Stimulated activated memory B cell treated with anti-CD40 and anti-IgM and Interleukin-4, amounts not matched to agents 10 μg/mL and 1 μg/mL and 100 μg/mL, for 72 hours (primary cell): Measurements from ENCODE around the gene ACSBG1.

Experiments used
- ATAC-seq: fragments of 150-1000 bp; cut with Tn5 transposase; 2 replicates; pipeline ENCODE4 v1.10.0; 2021
- H3K27ac Mint-ChIP-seq: one replicate; pipeline ENCODE4 v1.8.0; 2022; ENCODE audit warnings: mild to moderate bottlenecking, mixed read lengths
- H3K27me3 Mint-ChIP-seq: one replicate; pipeline ENCODE4 v1.8.0; 2022; ENCODE audit warnings: mixed read lengths
- H3K36me3 Mint-ChIP-seq: one replicate; pipeline ENCODE4 v1.8.0; 2022; ENCODE audit warnings: mixed read lengths
- H3K4me1 Mint-ChIP-seq: one replicate; pipeline ENCODE4 v1.8.0; 2022; ENCODE audit warnings: mixed read lengths
- H3K4me3 Mint-ChIP-seq: one replicate; pipeline ENCODE4 v1.8.0; 2022; ENCODE audit warnings: mild to moderate bottlenecking, moderate library complexity, mixed read lengths
- H3K9me3 Mint-ChIP-seq: one replicate; pipeline ENCODE4 v1.8.0; 2022; ENCODE audit warnings: mixed read lengths

ACSBG1 gene, protein sequence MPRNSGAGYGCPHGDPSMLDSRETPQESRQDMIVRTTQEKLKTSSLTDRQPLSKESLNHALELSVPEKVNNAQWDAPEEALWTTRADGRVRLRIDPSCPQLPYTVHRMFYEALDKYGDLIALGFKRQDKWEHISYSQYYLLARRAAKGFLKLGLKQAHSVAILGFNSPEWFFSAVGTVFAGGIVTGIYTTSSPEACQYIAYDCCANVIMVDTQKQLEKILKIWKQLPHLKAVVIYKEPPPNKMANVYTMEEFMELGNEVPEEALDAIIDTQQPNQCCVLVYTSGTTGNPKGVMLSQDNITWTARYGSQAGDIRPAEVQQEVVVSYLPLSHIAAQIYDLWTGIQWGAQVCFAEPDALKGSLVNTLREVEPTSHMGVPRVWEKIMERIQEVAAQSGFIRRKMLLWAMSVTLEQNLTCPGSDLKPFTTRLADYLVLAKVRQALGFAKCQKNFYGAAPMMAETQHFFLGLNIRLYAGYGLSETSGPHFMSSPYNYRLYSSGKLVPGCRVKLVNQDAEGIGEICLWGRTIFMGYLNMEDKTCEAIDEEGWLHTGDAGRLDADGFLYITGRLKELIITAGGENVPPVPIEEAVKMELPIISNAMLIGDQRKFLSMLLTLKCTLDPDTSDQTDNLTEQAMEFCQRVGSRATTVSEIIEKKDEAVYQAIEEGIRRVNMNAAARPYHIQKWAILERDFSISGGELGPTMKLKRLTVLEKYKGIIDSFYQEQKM

DNA sequence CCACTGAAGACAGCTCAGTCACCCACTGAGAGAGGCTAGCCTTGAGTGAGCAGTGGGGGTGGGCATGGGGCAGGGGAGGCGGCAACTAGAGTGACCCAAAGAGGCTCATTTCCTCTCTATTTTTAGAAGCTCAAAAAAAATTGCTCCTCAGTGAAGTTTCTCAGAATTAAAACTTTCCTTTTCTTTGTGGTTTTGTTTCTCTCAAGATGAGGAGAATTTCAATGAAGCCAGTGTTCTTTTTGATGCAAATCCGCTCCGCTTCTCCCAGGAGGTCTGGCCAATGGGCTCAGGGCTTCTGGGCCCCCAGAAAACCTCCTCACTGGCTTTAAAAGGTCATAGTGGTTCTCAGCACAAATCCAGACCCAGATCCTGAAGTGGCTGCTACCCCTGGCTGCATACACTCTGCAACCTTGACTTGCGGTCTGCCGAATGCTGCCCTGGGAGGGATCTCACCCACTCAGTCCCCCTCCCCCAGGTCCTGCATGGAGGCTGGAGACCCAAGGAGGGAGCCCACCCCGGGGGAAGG lies at the start of gene ACSBG1:
TSS of gene ACSBG1 (minus strand) at position 51 of the 526 bp plus-strand sequence. CDS start 64 bp downstream, outside the sequence.
- Mint-ChIP-seq H3K4me1 (no peaks in the 10 kb centered on the region), H3K9me3 (no peaks in the 10 kb centered on the region), H3K27ac (no peak within 1 kb of the TSS), H3K36me3 (no peaks in the 10 kb centered on the region), H3K27me3 (peaks cover 34% of the 10 kb centered on the region), H3K4me3 (no peak within 1 kb of the TSS)
- ATAC-seq, result no peak

DNA sequence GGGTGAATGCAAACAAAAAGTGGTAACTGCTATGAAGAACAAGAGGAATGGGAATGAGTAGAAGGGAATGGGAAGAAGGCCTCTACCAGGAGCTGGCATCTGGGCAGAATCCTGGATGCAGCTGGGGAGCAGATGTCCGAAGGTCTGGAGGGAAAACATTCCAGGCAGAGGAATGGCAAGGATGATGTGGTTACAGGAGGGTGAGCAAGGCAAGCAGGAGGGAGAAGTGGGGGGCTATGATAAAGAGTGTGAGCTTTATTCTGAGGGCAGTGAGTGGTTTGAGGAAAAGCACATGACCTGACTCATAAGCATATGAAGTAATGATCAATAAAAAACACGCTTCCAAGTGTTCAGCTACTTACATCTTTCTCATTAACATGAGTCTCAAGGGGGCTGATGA lies 48.0 kb upstream of the ACSBG1 start:
- H3K27me3 Mint-ChIP-seq, result no peaks in the 10 kb centered on the region
- H3K4me3 Mint-ChIP-seq, result no peak overlapping the region
- peaks cover 49% of the 10 kb centered on the region for H3K36me3 Mint-ChIP-seq
- no peak for ATAC-seq
- H3K9me3 Mint-ChIP-seq, result no peaks in the 10 kb centered on the region
- no peak overlapping the region for H3K27ac Mint-ChIP-seq
- H3K4me1 Mint-ChIP-seq, result no peaks in the 10 kb centered on the region

DNA sequence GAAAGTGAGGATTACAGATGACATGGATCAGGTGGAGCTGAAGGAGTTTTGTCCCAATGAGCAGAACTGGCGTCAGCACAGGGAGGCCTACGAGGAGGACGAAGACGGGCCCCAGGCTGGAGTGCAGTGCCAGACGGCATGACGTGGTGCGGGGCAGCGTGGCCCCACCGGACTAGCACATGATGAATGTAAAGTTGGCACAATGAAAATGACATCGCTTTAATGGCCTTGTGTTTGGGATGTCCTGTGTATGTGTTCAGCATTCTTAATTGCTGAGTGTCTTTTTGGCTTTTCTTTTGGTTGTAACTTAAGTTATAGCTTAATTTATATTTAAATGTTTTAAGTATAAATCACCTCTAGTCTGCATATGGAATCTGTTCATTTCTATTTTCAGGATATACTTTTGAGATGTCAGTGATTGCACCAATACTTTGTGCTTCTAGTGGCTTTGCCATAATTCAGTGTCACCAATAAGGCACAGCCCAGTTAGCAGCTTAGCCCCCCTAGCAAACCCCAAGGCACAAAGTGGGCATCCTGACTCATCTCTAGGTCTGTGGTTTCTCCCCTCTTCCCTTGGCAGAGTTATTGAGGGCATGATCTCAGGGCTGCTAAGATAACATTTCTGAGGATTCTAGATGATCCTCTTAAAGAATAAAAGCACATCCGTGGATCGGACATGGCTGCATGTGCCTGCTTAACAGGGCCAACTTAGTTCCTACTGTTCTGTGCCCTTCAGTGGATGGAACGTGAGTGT lies 46.1 kb upstream of the ACSBG1 start:
- Mint-ChIP-seq H3K27me3 (no peaks in the 10 kb centered on the region), H3K36me3 (peaks cover 33% of the 10 kb centered on the region), H3K27ac (no peak overlapping the region), H3K4me1 (no peaks in the 10 kb centered on the region), H3K4me3 (no peak overlapping the region), H3K9me3 (no peaks in the 10 kb centered on the region)
- ATAC-seq, result no peak

DNA sequence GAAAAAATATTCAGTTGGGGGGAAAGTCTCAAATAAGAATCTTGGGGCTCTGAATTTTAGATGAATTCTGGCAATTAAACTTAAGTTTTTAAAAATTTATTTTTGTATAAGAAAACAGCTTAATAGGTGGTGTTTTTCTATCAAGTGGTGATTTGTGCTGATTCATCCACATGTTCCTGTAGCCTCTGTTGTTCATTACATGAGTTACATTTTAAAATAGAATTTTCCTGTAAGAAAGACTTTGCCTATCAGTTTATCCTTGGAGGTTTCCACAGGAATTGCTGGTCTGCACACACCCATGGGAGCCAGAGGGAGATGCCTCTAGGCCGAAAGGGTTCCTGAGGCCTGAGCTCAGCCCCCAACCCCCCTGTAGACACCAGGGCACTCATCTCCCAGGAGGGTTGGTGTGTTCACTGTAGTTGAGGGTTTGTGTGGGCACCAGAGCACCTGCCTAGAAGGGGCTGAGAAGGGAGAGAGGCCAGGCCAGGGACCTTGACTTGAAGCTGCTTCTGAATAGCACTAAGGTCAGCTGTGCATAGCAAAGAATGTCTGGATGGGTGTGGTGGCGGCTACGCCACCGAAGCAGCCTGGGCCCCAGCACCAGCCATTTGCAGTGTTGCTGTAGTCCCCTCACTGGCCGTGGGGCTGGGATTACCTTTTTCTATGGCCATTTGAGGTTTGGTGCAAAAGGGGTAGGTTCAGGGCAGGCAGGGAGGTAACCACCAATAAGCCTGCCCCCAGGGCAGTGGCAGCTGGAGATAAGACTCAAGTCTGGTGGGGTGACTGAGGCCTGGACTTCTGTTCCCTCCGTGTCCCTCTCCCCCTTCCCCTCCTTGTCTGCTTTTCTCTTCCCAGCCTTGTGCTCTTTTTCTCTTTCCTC lies 41.9 kb upstream of the ACSBG1 start:
- Mint-ChIP-seq H3K27ac (no peak overlapping the region), H3K4me3 (no peak overlapping the region), H3K9me3 (no peaks in the 10 kb centered on the region), H3K27me3 (no peaks in the 10 kb centered on the region), H3K4me1 (no peaks in the 10 kb centered on the region), H3K36me3 (peaks cover 34% of the 10 kb centered on the region)
- no peak for ATAC-seq

DNA sequence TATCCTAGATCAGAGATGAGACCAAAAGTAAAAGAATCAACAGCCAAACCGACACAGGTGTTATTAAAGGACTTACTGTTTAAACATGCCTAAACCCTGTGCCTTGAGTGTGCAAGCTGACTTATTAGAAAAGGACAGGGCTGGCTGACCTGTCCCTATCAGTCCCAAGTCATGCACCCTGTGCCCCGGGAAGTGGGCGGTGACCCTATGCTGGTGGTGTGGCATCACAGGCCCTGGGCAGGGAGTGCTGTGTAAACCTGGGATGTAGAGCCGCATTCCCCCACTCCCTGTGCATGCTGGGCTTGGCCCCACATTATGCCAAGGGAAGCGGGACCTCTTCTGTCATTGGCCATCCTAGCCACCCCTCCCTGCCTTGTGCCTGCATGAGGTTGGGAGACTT lies 40.6 kb upstream of the ACSBG1 start:
- no peak overlapping the region for H3K4me3 Mint-ChIP-seq
- no peak overlapping the region for H3K27ac Mint-ChIP-seq
- no peak for ATAC-seq
- H3K27me3 Mint-ChIP-seq, result no peaks in the 10 kb centered on the region
- no peaks in the 10 kb centered on the region for H3K4me1 Mint-ChIP-seq
- no peaks in the 10 kb centered on the region for H3K9me3 Mint-ChIP-seq
- peaks cover 30% of the 10 kb centered on the region for H3K36me3 Mint-ChIP-seq

DNA sequence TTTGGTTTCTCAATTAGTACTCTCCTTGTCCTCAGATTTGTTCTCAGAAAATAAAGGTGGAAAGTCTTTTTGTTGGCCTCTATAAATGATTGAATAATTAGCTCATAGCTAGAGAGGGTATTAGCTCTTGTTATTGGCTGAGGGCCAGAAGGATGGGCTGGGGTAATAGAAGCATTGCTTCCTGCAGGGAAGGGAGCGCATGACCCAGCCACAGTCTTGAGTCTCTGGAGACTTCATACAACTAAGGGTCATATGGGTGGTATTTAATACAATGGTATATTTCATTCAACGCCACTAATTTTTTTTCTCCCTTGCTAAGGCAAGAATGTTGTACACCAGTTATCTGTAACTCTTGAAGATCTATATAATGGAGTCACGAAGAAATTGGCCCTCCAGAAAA lies 38.4 kb upstream of the ACSBG1 start:
- no peak for ATAC-seq
- H3K9me3 Mint-ChIP-seq, result no peaks in the 10 kb centered on the region
- no peaks in the 10 kb centered on the region for H3K27me3 Mint-ChIP-seq
- H3K4me1 Mint-ChIP-seq, result no peaks in the 10 kb centered on the region
- H3K36me3 Mint-ChIP-seq, result peaks cover 19% of the 10 kb centered on the region
- no peak overlapping the region for H3K27ac Mint-ChIP-seq
- no peak overlapping the region for H3K4me3 Mint-ChIP-seq

DNA sequence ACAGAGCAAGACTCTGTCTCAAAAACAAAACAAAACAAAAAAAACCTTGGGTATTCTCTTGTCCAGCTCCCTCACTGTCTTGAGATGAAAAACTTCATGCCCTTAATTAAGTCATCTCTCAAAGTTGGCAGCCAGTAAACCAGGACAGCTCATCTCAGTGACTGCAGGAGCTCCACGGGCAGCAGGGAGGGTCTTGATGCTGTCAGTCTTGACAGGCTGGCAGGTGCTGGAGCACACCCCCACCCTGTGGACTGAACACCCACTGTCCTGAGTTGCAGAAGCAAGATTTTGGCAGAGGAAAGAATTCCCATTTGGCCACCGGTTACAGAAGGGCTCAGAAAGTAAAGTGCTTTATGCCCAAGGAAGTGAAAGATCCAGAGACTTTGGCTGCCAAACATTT lies 38.0 kb upstream of the ACSBG1 start:
- Mint-ChIP-seq H3K4me3 (no peak overlapping the region), H3K9me3 (no peaks in the 10 kb centered on the region), H3K27ac (no peak overlapping the region), H3K4me1 (no peaks in the 10 kb centered on the region), H3K36me3 (peaks cover 16% of the 10 kb centered on the region), H3K27me3 (no peaks in the 10 kb centered on the region)
- no peak for ATAC-seq

DNA sequence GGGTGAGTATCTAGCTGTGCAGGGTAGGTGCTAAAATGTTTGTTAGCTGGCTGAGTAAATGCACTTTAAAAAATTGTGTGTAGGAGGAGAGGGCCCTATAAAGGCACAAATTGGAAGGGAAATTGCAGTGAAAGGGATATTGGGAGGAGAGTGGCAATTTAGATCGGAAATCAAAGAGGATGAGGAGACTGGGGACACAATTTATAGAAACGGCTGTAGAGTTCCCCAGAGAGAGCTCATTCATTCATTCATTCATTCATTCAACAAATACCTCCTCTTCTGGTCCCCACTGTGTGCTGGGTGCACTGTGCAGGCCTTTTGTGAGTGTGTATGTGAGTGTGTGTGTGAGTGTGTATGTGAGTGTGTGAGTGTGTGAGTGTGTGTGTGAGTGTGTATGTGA lies 32.4 kb upstream of the ACSBG1 start:
- Mint-ChIP-seq H3K27me3 (no peaks in the 10 kb centered on the region), H3K4me1 (peaks cover 11% of the 10 kb centered on the region), H3K4me3 (no peak overlapping the region), H3K9me3 (no peaks in the 10 kb centered on the region), H3K36me3 (no peaks in the 10 kb centered on the region), H3K27ac (no peak overlapping the region)
- no peak for ATAC-seq

DNA sequence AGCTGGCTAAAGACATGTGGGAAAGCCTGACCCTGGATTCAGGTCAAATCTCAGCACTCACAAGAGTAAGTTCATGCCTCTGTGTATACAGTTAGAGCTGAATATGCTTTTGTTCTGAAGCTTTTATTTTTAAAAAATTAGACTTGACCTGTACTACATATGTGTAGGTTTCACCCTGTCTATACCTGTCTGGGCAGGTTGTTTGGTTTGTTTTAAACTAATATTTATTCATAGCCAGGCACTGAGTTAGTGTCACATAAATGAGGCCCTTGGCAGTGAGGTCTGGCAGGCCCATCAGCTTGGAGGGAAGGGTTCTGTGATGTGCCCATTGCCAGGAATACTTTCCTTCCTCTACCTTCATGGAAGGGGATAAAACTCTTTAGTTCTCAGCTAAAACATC lies 31.9 kb upstream of the ACSBG1 start:
- no peaks in the 10 kb centered on the region for H3K27me3 Mint-ChIP-seq
- H3K36me3 Mint-ChIP-seq, result no peaks in the 10 kb centered on the region
- H3K27ac Mint-ChIP-seq, result no peak overlapping the region
- ATAC-seq, result no peak
- no peaks in the 10 kb centered on the region for H3K9me3 Mint-ChIP-seq
- no peak overlapping the region for H3K4me3 Mint-ChIP-seq
- H3K4me1 Mint-ChIP-seq, result peaks cover 11% of the 10 kb centered on the region

DNA sequence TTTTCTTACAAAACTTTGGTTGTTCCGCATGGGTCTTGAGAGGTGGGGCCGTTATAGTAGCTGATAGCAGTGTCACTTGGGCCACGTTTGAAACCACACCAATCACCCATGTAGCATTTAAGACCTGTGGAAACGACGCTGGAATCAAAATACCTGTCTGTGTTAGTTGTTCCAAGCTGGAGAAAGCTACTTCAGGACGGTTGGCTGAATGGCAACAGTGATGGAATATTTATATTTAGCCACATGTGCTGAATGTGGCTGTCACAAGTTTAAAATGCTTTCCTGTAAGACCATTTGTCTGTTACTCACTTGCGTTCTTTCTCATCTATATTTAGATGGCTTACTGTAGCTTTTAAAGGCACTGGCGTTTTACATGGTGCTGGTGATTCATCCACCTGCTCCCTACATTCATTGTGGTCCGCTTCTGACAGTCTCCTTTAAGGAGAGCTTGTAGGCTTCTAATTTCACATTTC lies 31.4 kb upstream of the ACSBG1 start:
- Mint-ChIP-seq H3K27me3 (no peaks in the 10 kb centered on the region), H3K9me3 (no peaks in the 10 kb centered on the region), H3K4me3 (peak overlapping the region; percentile 24), H3K36me3 (no peaks in the 10 kb centered on the region), H3K27ac (no peak overlapping the region), H3K4me1 (peaks cover 11% of the 10 kb centered on the region)
- ATAC-seq, result no peak

DNA sequence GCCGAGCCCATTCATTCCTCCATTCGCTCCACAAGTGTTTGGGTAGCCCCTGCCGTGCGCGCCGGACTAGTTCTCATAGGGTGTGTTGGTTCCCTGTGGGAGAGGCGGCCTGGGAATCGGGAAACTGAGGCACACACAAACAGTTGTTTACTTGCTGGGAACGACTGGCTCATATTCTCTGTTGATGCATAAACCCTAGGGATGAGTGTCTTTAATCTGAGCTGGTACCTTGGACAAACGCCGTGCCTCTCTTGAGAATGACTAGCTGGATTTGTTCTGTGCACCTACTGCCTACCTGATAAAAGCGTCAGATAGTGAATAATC lies 30.7 kb upstream of the ACSBG1 start:
- H3K9me3 Mint-ChIP-seq, result no peaks in the 10 kb centered on the region
- peak overlapping the region; percentile 71 for H3K27ac Mint-ChIP-seq
- no peaks in the 10 kb centered on the region for H3K27me3 Mint-ChIP-seq
- no peak for ATAC-seq
- H3K4me1 Mint-ChIP-seq, result peaks cover 11% of the 10 kb centered on the region
- H3K4me3 Mint-ChIP-seq, result peak overlapping the region; percentile 78
- no peaks in the 10 kb centered on the region for H3K36me3 Mint-ChIP-seq

DNA sequence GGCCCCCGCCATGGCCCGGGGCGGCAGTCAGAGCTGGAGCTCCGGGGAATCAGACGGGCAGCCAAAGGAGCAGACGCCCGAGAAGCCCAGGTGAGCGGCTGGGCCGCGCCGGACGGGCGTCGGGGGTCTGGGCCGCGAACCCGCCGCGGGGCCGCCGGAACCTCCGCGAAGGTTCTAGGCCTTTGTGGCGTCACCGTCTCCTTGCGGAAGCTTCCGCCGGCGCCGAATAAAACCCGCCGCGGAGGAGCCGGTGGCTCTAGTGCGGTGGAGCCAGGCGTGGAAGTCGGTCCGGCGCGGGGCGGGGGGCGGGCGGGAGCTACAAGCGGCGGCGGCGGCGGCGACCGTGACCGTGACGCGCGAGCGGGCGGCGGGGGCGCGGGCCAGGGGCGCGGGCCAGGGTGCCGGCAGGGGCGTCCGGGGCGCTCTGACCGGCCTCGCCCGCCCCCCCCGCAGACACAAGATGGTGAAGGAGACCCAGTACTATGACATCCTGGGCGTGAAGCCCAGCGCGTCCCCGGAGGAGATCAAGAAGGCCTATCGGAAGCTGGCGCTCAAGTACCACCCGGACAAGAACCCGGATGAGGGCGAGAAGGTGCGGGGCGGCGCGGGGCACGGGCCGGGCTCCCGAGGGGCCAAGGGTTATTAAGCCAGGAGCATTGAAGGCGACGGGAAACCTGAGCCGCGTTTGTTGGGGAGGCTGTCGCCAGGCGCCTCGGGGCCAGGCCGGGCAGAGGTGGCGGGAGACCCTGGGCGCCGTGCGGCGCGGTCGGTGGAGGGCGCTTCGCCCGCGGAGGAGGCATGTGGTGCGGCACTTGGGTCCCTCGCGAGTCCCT lies 30.2 kb upstream of the ACSBG1 start, which contains the start of gene DNAJA4:
TSS of gene DNAJA4 (plus strand) at position 259 of the 833 bp plus-strand sequence. CDS start at position 461, 202 bp downstream.
- Mint-ChIP-seq H3K27ac (peak within 1 kb of the TSS; percentile 71), H3K36me3 (no peaks in the 10 kb centered on the region), H3K9me3 (no peaks in the 10 kb centered on the region), H3K4me1 (peaks cover 11% of the 10 kb centered on the region), H3K4me3 (peak within 1 kb of the TSS; percentile 78), H3K27me3 (no peaks in the 10 kb centered on the region)
- ATAC-seq, result peak; percentile 64

DNA sequence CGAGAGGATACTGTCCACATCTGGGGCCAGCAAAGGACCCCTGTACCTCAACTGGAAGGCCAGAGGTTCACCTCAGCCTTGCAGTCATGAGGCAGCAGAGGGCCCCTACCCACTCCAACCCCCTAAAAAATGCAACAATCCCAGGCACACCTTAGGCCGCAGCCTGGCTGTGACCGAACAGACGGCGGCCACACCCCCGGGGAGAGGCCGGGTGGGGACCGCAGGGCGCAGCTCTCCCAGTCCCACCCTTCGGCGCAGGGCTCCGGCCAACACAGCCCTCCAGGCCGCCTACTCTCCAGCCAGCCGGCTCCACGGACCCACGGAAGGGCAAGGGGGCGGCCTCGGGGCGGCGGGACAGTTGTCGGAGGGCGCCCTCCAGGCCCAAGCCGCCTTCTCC lies 29.5 kb upstream of the ACSBG1 start:
- no peaks in the 10 kb centered on the region for H3K36me3 Mint-ChIP-seq
- no peak overlapping the region for H3K27ac Mint-ChIP-seq
- no peaks in the 10 kb centered on the region for H3K9me3 Mint-ChIP-seq
- H3K27me3 Mint-ChIP-seq, result no peaks in the 10 kb centered on the region
- peak overlapping the region; percentile 38 for H3K4me3 Mint-ChIP-seq
- ATAC-seq, result peak; percentile 32
- peaks cover 11% of the 10 kb centered on the region for H3K4me1 Mint-ChIP-seq

DNA sequence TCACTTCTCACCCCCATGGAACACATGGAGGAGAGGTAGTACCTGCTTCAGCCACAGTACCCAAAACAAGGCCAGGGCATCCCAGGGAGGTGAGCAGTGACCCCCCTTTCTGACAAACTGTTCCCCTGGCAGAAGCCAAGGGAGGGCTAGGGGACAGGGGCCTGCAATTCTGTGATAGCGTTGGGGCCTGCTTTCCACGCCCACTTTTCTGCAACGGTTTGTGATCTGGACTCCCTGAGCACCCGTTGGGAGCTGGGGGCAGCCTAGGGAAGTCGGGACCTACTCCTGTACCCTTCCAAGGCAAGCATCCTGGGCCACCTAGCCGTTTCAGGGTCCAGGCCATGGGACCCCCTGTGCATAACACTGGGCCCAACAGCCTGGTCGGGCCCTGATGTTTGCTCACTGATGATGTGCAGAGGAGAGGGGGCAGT lies 29.0 kb upstream of the ACSBG1 start:
- no peak for ATAC-seq
- Mint-ChIP-seq H3K27me3 (no peaks in the 10 kb centered on the region), H3K9me3 (no peaks in the 10 kb centered on the region), H3K27ac (no peak overlapping the region), H3K36me3 (no peaks in the 10 kb centered on the region), H3K4me3 (peak overlapping the region; percentile 38), H3K4me1 (peaks cover 11% of the 10 kb centered on the region)
